ENCODE data around the gene NCMAP.

NCMAP gene

GRCh38 chr1:24589200-24589599 is 33.3 kb downstream of the NCMAP start:
- no peak overlapping the region for H3K4me3 ChIP-seq (ENCODE audit: low read depth, low read length, poor library complexity, severe bottlenecking)
- H3K9me2 ChIP-seq (ENCODE audit: low read depth, low read length), result no peaks in the 10 kb centered on the region
- no peak for TF ChIP-seq EZH2 (IDR thresholded peaks at IDR 0.05; ENCODE audit: borderline replicate concordance, low read length)
- TF ChIP-seq, protein P1, sequence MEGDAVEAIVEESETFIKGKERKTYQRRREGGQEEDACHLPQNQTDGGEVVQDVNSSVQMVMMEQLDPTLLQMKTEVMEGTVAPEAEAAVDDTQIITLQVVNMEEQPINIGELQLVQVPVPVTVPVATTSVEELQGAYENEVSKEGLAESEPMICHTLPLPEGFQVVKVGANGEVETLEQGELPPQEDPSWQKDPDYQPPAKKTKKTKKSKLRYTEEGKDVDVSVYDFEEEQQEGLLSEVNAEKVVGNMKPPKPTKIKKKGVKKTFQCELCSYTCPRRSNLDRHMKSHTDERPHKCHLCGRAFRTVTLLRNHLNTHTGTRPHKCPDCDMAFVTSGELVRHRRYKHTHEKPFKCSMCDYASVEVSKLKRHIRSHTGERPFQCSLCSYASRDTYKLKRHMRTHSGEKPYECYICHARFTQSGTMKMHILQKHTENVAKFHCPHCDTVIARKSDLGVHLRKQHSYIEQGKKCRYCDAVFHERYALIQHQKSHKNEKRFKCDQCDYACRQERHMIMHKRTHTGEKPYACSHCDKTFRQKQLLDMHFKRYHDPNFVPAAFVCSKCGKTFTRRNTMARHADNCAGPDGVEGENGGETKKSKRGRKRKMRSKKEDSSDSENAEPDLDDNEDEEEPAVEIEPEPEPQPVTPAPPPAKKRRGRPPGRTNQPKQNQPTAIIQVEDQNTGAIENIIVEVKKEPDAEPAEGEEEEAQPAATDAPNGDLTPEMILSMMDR (IDR thresholded peaks at IDR 0.05; ENCODE audit: low read length), result no peak
- no peak overlapping the region for H3K4me2 ChIP-seq (ENCODE audit: low read length)
- no peaks in the 10 kb centered on the region for H3K36me3 ChIP-seq (ENCODE audit: insufficient read depth, low read length)
- no peaks in the 10 kb centered on the region for H3K79me2 ChIP-seq (ENCODE audit: insufficient read depth, low read length)
- no peaks in the 10 kb centered on the region for H3K9me3 ChIP-seq (ENCODE audit: low read length)
- H3F3A ChIP-seq (ENCODE audit: insufficient read depth, low read length), result no peaks in the 10 kb centered on the region
- H4K20me1 ChIP-seq (ENCODE audit: insufficient read depth, low read length), result no peaks in the 10 kb centered on the region
- peaks cover 5% of the 10 kb centered on the region for H3K27me3 ChIP-seq (ENCODE audit: insufficient read depth, low read length)
- H3K27ac ChIP-seq (ENCODE audit: low read depth, low read length, poor library complexity, severe bottlenecking), result no peak overlapping the region
- no peak overlapping the region for H3K9ac ChIP-seq (ENCODE audit: low read length)
- no peak overlapping the region for H2AFZ ChIP-seq (ENCODE audit: low read length)
- peaks cover 4% of the 10 kb centered on the region for H3K4me1 ChIP-seq (ENCODE audit: insufficient read depth, low read length, severe bottlenecking)

- no peaks in the 10 kb centered on the region for H3K9me3 ChIP-seq (ENCODE audit: low read length)
- no peaks in the 10 kb centered on the region for H3F3A ChIP-seq (ENCODE audit: insufficient read depth, low read length)
- H3K4me3 ChIP-seq (ENCODE audit: low read depth, low read length, poor library complexity, severe bottlenecking), result no peak overlapping the region
- no peak overlapping the region for H3K9ac ChIP-seq (ENCODE audit: low read length)
- H3K27ac ChIP-seq (ENCODE audit: low read depth, low read length, poor library complexity, severe bottlenecking), result no peak overlapping the region
- H4K20me1 ChIP-seq (ENCODE audit: insufficient read depth, low read length), result no peaks in the 10 kb centered on the region
- H3K79me2 ChIP-seq (ENCODE audit: insufficient read depth, low read length), result no peaks in the 10 kb centered on the region
- no peak overlapping the region for H3K4me2 ChIP-seq (ENCODE audit: low read length)
- H3K9me2 ChIP-seq (ENCODE audit: low read depth, low read length), result no peaks in the 10 kb centered on the region
- H2AFZ ChIP-seq (ENCODE audit: low read length), result no peak overlapping the region
- peaks cover 4% of the 10 kb centered on the region for H3K4me1 ChIP-seq (ENCODE audit: insufficient read depth, low read length, severe bottlenecking)
- TF ChIP-seq, protein P1 (IDR thresholded peaks at IDR 0.05; ENCODE audit: low read length), result no peak
- TF ChIP-seq EZH2 (IDR thresholded peaks at IDR 0.05; ENCODE audit: borderline replicate concordance, low read length), result no peak
- peaks cover 4% of the 10 kb centered on the region; the same call in 1 of the 2 replicates for H3K27me3 ChIP-seq (ENCODE audit: insufficient read depth, low read length)
- H3K36me3 ChIP-seq (ENCODE audit: insufficient read depth, low read length), result no peaks in the 10 kb centered on the region
Measured at GRCh38 chr1:24591781-24592180, 35.9 kb downstream of the NCMAP start.

DNA sequence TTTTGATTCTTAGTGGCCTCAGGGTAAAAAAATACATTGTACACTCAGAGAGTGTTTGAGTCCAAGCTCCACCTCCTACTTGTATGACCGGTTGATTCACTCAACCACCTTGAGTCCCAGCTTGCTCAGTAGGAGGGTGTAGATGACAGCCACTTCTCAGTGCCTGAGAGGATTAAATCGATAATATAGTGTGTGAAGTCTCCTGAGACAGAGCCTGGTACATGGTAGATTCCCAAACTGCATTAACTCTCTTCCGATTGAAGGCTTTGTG is 38.4 kb downstream of the NCMAP start:
- H3K4me2 ChIP-seq (ENCODE audit: low read length), result no peak overlapping the region
- no peaks in the 10 kb centered on the region for H3K9me3 ChIP-seq (ENCODE audit: low read length)
- H3K4me1 ChIP-seq (ENCODE audit: insufficient read depth, low read length, severe bottlenecking), result no peaks in the 10 kb centered on the region
- H3K27ac ChIP-seq (ENCODE audit: low read depth, low read length, poor library complexity, severe bottlenecking), result no peak overlapping the region
- H3K27me3 ChIP-seq (ENCODE audit: insufficient read depth, low read length), result peaks cover 4% of the 10 kb centered on the region; the same call in 1 of the 2 replicates
- no peaks in the 10 kb centered on the region for H3K79me2 ChIP-seq (ENCODE audit: insufficient read depth, low read length)
- no peak overlapping the region for H2AFZ ChIP-seq (ENCODE audit: low read length)
- TF ChIP-seq, protein P1 (IDR thresholded peaks at IDR 0.05; ENCODE audit: low read length), result no peak
- no peak for TF ChIP-seq EZH2 (IDR thresholded peaks at IDR 0.05; ENCODE audit: borderline replicate concordance, low read length)
- H4K20me1 ChIP-seq (ENCODE audit: insufficient read depth, low read length), result no peaks in the 10 kb centered on the region
- H3K4me3 ChIP-seq (ENCODE audit: low read depth, low read length, poor library complexity, severe bottlenecking), result no peak overlapping the region
- no peaks in the 10 kb centered on the region for H3F3A ChIP-seq (ENCODE audit: insufficient read depth, low read length)
- no peak overlapping the region for H3K9ac ChIP-seq (ENCODE audit: low read length)
- no peaks in the 10 kb centered on the region for H3K9me2 ChIP-seq (ENCODE audit: low read depth, low read length)
- H3K36me3 ChIP-seq (ENCODE audit: insufficient read depth, low read length), result no peaks in the 10 kb centered on the region
